OCI-LY7 (cell line): ENCODE results near the gene PRLHR. TPM values are rescaled to one million over a fixed set of nuclear protein-coding genes. Genes with fewer than 3 reads are reported as not detected.

Experiments used
- Bru-seq: library from RNA; stranded (reverse); fragments of 400-500 nt; gene quantifications from one replicate; lab custom pipeline; 2021; lab: Mats Ljungman, UMichigan
- BruChase-seq, 2 experiments: library from RNA; stranded (reverse); fragments of 400-500 nt; gene quantifications; one replicate each; lab custom pipeline; 2021; lab: Mats Ljungman, UMichigan
- BruUV-seq: library from RNA; stranded (reverse); fragments of 400-500 nt; replicated peaks from 2 replicates; lab custom pipeline; 2021; lab: Mats Ljungman, UMichigan
- CTCF ChIA-PET: fragments of 300-600 bp; sonication (Branson Sonifier 250); formaldehyde crosslinking; loops from one replicate; lab custom pipeline; 2022; ENCODE audit warnings: antibody characterized with exemption; ENCODE audit not compliant: unreplicated experiment; lab: Charles Lee
- POLR2A ChIA-PET: fragments of 300-600 bp; sonication (Branson Sonifier 250); formaldehyde crosslinking; loops from one replicate; lab custom pipeline; 2022; ENCODE audit warnings: antibody characterized with exemption; lab: Charles Lee
- DNase-seq: peaks from one replicate; pipeline ENCODE4 v3.0.0-alpha.2; 2015; ENCODE audit warnings: low spot score
- H2AFZ ChIP-seq: fragments of 200-600 bp; sonication (generic), shearing (Covaris generic); 2 replicates; pipeline ENCODE4 v1.6.1; 2014; ENCODE audit warnings: mild to moderate bottlenecking, antibody characterized with exemption, low read length, moderate library complexity
- H3K27ac ChIP-seq: fragments of 200-600 bp; sonication (generic); 2 replicates; pipeline ENCODE4 v1.5.1; 2014; ENCODE audit warnings: mixed run types, low read depth, mild to moderate bottlenecking, moderate library complexity, low read length, inconsistent platforms; ENCODE audit not compliant: poor library complexity, severe bottlenecking
- H3K36me3 ChIP-seq: fragments of 200-600 bp; sonication (generic); 2 replicates; pipeline ENCODE4 v1.6.1; 2014; ENCODE audit warnings: mild to moderate bottlenecking, antibody characterized with exemption, low read length, moderate library complexity, mixed read lengths; ENCODE audit not compliant: insufficient read depth
- H3K4me1 ChIP-seq: fragments of 200-600 bp; sonication (generic); 2 replicates; pipeline ENCODE4 v1.5.1; 2014; ENCODE audit warnings: mild to moderate bottlenecking, low read length; ENCODE audit not compliant: insufficient read depth, poor library complexity, severe bottlenecking
- H3K4me2 ChIP-seq: fragments of 200-600 bp; sonication (generic); 2 replicates; pipeline ENCODE4 v1.6.1; 2014; ENCODE audit warnings: mild to moderate bottlenecking, low read length
- H3K4me3 ChIP-seq: fragments of 200-600 bp; sonication (generic); 2 replicates; pipeline ENCODE4 v1.5.1; 2014; ENCODE audit warnings: mild to moderate bottlenecking, low read depth, low read length; ENCODE audit not compliant: poor library complexity, severe bottlenecking
- H3K79me2 ChIP-seq: fragments of 200-600 bp; sonication (generic); 2 replicates; pipeline ENCODE4 v1.6.1; 2016; ENCODE audit warnings: low read depth, mild to moderate bottlenecking, low read length, moderate library complexity, mixed read lengths; ENCODE audit not compliant: insufficient read depth
- H3K9me2 ChIP-seq: fragments of 200-600 bp; sonication (generic); 2 replicates; pipeline ENCODE4 v1.6.1; 2016; ENCODE audit warnings: mild to moderate bottlenecking, low read length, mixed read lengths; ENCODE audit not compliant: insufficient read depth
- H3K9me3 ChIP-seq: fragments of 200-600 bp; sonication (generic); 2 replicates; pipeline ENCODE4 v1.6.1; 2014; ENCODE audit warnings: mild to moderate bottlenecking, mixed run types, low read length, mixed read lengths
- H4K20me1 ChIP-seq: fragments of 200-600 bp; sonication (generic); 2 replicates; pipeline ENCODE4 v1.6.1; 2014; ENCODE audit warnings: mild to moderate bottlenecking, antibody characterized with exemption, low read length, moderate library complexity, mixed read lengths; ENCODE audit not compliant: insufficient read depth
- EZH2phosphoT487 ChIP-seq: fragments of 200-600 bp; sonication (generic); IDR thresholded peaks from 2 replicates; pipeline ENCODE4 v1.6.1; 2018; ENCODE audit warnings: low read depth, borderline replicate concordance, mild to moderate bottlenecking, mixed run types, antibody characterized with exemption, low read length, moderate library complexity, mixed read lengths
- intact Hi-C: fragments of 100-400 bp; cut with micrococcal nuclease; formaldehyde crosslinking; loops from one replicate; pipeline ENCODE4 v1.10.0; 2022; ENCODE audit not compliant: unreplicated experiment
- long read RNA-seq: library from polyadenylated mRNA; stranded (forward); transcript quantifications from one replicate; pipeline ENCODE4 v2.0.0, GENCODE V29; 2022
- total RNA-seq, 2 experiments: library from RNA; depleted of rRNA in 1 of 2; stranded (reverse); fragments of >200 nt in 1 of 2; shearing (Covaris generic) in 1 of 2; gene quantifications; 2 replicates each; pipeline ENCODE4 v1.2.3, GENCODE V29; 2014 to 2022
- TF ChIP-seq, protein P1 (sequence below): fragments of 200-600 bp; sonication (generic); conservative IDR thresholded peaks from 2 replicates; pipeline ENCODE4 v1.5.1; 2014; ENCODE audit warnings: mild to moderate bottlenecking, antibody characterized with exemption, low read length, moderate library complexity, mixed read lengths

The PRLHR gene
- total RNA-seq (2014; rRNA removed; shearing (Covaris generic)) (not detected in 2 replicates), total RNA-seq (2022) (not detected in 2 replicates), Bru-seq, nascent RNA (not detected), BruChase-seq, experiment 1, labeled RNA remaining after a 6-hour chase (not detected), BruChase-seq, experiment 2, labeled RNA remaining after a 2-hour chase (not detected)
- long read RNA-seq: 0 reads

DNA sequence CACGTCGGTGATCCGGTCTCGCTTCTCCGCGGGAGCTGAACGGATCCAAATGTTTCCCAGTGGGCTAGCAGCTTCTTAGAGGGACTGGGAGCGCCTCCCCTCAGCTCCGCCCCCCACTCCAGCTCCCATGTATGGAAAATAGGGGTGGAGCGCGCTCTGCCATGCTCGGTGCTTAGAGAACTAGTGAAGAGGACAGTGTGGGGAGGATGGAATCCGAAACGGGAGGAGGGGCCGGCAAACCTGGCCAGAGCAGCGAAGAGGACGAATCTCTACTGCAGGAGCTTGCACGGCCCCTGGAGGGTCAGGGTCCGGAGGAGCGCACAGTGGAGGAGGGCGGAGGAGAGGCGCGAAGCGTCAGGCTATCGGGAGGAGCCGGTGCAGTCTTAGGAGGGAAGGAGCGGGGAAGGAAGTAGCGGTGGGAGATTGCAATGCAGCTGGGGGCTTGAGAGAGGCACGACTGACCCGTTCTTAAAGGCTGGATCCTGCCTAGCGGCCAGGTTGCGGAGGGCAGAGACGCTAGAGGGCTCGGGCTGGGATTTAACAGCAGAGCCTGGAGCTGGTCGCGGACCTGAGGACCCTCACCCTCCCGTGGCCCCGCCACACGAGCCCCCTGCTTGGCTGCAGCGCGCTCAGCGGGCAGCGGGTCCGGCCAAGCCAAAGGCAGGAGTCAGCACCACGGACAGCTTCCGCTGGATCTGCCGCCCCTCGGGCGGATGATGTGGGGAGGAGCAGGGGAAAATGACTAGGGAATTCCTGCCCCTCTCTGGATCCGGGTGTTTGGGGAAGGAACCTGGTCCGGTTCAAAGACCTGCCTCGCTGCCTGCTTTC, at the start of gene PRLHR:
PRLHR (minus strand) TSS at position 51 of the 828 bp plus-strand sequence. CDS start 404 bp downstream, outside the sequence.
- Histone ChIP-seq H3K27ac (no peak within 1 kb of the TSS), H2AFZ (no peak within 1 kb of the TSS), H3K4me3 (no peak within 1 kb of the TSS), H3K4me2 (no peak within 1 kb of the TSS), H3K4me1 (no peaks in the 10 kb centered on the region), H3K9me2 (no peaks in the 10 kb centered on the region), H3K79me2 (no peaks in the 10 kb centered on the region), H3K36me3 (no peaks in the 10 kb centered on the region), H4K20me1 (no peaks in the 10 kb centered on the region), H3K9me3 (no peaks in the 10 kb centered on the region)
- TF ChIP-seq EZH2phosphoT487: no peak
- TF ChIP-seq, protein P1, sequence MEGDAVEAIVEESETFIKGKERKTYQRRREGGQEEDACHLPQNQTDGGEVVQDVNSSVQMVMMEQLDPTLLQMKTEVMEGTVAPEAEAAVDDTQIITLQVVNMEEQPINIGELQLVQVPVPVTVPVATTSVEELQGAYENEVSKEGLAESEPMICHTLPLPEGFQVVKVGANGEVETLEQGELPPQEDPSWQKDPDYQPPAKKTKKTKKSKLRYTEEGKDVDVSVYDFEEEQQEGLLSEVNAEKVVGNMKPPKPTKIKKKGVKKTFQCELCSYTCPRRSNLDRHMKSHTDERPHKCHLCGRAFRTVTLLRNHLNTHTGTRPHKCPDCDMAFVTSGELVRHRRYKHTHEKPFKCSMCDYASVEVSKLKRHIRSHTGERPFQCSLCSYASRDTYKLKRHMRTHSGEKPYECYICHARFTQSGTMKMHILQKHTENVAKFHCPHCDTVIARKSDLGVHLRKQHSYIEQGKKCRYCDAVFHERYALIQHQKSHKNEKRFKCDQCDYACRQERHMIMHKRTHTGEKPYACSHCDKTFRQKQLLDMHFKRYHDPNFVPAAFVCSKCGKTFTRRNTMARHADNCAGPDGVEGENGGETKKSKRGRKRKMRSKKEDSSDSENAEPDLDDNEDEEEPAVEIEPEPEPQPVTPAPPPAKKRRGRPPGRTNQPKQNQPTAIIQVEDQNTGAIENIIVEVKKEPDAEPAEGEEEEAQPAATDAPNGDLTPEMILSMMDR: no peak
- ChIA-PET CTCF (no interaction called here), POLR2A (no interaction called here)
- no peak for DNase-seq
- intact Hi-C loops: no loop called here
- BruUV-seq: no TSS peak

DNA sequence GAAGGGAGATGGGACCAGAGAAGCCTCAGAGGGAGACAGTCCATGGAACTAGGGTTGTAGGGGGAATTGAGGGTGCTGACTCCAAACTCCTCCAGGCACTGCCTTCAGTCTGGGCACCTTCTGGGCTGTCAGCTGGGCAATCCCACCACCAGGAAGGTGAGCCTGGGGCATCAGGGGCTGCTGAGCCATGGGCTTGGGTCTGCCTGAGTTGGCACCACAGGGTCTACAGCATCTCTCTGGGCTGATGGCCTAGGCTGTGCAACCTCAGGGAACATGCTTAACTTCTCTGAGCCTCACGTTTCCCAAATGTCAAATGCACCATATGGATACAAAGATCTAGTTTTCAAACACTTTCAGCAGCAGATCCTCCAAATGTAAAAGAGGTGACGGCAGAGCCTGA, 46.8 kb upstream of the PRLHR start:
- no peaks in the 10 kb centered on the region for H3K79me2 ChIP-seq
- no peak for TF ChIP-seq EZH2phosphoT487
- TF ChIP-seq, protein P1: no peak
- no peaks in the 10 kb centered on the region for H4K20me1 ChIP-seq
- DNase-seq: no peak
- H3K4me1 ChIP-seq: no peaks in the 10 kb centered on the region
- no TSS peak for BruUV-seq
- ChIA-PET POLR2A (no interaction called here), CTCF (no interaction called here)
- no peaks in the 10 kb centered on the region for H3K36me3 ChIP-seq
- H3K9me3 ChIP-seq: no peaks in the 10 kb centered on the region
- no peak overlapping the region for H2AFZ ChIP-seq
- no peak overlapping the region for H3K4me3 ChIP-seq
- no peaks in the 10 kb centered on the region for H3K9me2 ChIP-seq
- intact Hi-C loops: no loop called here
- no peak overlapping the region for H3K27ac ChIP-seq
- H3K4me2 ChIP-seq: no peak overlapping the region

DNA sequence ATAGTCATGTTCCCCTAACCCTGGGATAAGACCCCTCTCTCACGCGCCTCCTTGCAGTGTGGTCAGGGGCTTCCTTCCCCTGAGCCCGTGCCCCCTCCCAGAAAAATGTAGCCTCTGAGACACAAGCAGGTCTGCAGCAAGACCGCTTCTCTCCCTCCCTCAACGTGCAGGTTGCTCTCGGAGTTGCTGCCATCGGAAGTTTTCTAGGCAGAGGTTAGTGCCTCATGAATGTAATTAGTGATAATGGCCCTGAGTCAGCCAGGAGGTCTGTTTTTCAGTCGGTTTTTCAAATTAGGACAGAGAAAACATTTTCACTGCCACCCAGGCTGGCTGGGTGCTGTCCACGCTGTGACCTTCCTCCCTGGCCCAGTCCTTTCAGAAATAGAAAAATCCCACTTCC, 43.2 kb upstream of the PRLHR start:
- BruUV-seq: no TSS peak

More for the DNA sequence above, 43.2 kb upstream of the PRLHR start:
- DNase-seq: no peak
- no peak overlapping the region for H3K4me3 ChIP-seq
- H3K36me3 ChIP-seq: no peaks in the 10 kb centered on the region
- ChIA-PET POLR2A (interaction anchor here (0.7 kb wide), 1 partner anchor 26 kb away, joined by 3 read pairs; no protein-coding TSS in a partner anchor), CTCF (no interaction called here)
- no peak overlapping the region for H3K4me2 ChIP-seq
- H3K9me2 ChIP-seq: no peaks in the 10 kb centered on the region
- intact Hi-C loops: no loop called here
- no peaks in the 10 kb centered on the region for H3K9me3 ChIP-seq
- H3K4me1 ChIP-seq: no peaks in the 10 kb centered on the region
- TF ChIP-seq, protein P1: no peak
- no peak for TF ChIP-seq EZH2phosphoT487
- no peaks in the 10 kb centered on the region for H4K20me1 ChIP-seq
- no peak overlapping the region for H2AFZ ChIP-seq
- H3K27ac ChIP-seq: no peak overlapping the region
- H3K79me2 ChIP-seq: no peaks in the 10 kb centered on the region
